Measurements from ENCODE around the gene AGXT.

DNA sequence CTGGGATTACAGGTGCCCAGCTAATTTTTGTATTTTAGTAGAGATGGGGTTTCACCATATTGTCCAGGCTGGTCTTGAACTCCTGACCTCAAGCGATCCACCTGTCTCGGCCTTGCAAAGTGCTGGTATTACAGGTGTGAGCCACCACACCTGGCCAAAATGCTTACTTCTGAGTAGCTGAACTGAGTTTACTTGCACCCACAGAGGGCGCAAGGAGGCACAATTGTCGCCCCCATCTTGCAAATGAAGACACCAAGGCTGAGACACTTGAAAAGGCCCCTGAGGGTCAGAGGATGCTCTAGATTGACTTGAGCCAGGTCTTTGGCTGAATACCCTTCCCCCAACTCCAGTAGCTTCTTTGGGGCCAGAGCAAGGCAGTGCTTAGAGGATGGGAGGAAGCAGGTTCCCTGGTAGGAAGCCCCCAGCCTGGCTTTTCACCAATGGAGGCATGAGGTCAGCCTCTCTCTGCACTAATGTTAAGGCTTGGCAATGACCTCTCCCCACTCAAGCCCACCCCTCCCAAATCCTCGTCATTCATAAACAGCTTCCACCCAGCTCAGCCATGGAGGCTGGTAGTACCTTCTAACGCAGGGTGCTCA is 34.1 kb upstream of the AGXT start:
- TF ChIP-seq ISL1 (CRISPR knock-in tag; IDR thresholded peaks at IDR 0.05): no peak
- TF ChIP-seq ZFP30 (CRISPR knock-in tag; IDR thresholded peaks at IDR 0.05): no peak
- TF ChIP-seq, protein P1, sequence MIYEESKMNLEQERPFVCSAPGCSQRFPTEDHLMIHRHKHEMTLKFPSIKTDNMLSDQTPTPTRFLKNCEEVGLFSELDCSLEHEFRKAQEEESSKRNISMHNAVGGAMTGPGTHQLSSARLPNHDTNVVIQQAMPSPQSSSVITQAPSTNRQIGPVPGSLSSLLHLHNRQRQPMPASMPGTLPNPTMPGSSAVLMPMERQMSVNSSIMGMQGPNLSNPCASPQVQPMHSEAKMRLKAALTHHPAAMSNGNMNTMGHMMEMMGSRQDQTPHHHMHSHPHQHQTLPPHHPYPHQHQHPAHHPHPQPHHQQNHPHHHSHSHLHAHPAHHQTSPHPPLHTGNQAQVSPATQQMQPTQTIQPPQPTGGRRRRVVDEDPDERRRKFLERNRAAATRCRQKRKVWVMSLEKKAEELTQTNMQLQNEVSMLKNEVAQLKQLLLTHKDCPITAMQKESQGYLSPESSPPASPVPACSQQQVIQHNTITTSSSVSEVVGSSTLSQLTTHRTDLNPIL (CRISPR knock-in tag; IDR thresholded peaks at IDR 0.05; ENCODE audit: low read depth): no peak
